MCF 10A (cell line): ENCODE data around the gene HDAC7. TPM values are rescaled to one million over a fixed set of nuclear protein-coding genes. Genes with fewer than 3 reads are reported as not detected.

Source experiments
- BruUV-seq: library from RNA; stranded (reverse); fragments of 400-500 nt; replicated peaks from 2 replicates; lab custom pipeline; 2021; lab: Mats Ljungman, UMichigan
- CTCF ChIA-PET: fragments of 300-600 bp; sonication (Branson Sonifier 250); formaldehyde crosslinking; extraction: SDS; loops from one replicate; lab custom pipeline; 2021; ENCODE audit warnings: antibody characterized with exemption, inconsistent platforms; lab: Yijun Ruan, JAX
- POLR2A ChIA-PET: fragments of 300-600, 350-650 bp; sonication (Branson Sonifier 250); formaldehyde crosslinking; extraction: SDS; loops from one replicate; lab custom pipeline; 2020; ENCODE audit warnings: antibody characterized with exemption, inconsistent platforms; lab: Yijun Ruan, JAX
- DNase-seq: peaks from one replicate; pipeline ENCODE4 v3.0.0-alpha.2; 2018; ENCODE audit not compliant: unreplicated experiment
- H3K27ac Mint-ChIP-seq: one replicate; pipeline ENCODE4 v1.8.0; 2022; ENCODE audit warnings: mild to moderate bottlenecking, low read depth, mixed read lengths; ENCODE audit not compliant: unreplicated experiment
- H3K27me3 Mint-ChIP-seq: one replicate; pipeline ENCODE4 v1.8.0; 2022; ENCODE audit warnings: mixed read lengths; ENCODE audit not compliant: insufficient read depth, unreplicated experiment
- H3K36me3 Mint-ChIP-seq: one replicate; pipeline ENCODE4 v1.8.0; 2022; ENCODE audit warnings: mild to moderate bottlenecking, moderate library complexity, mixed read lengths; ENCODE audit not compliant: insufficient read depth, unreplicated experiment
- H3K4me1 Mint-ChIP-seq: one replicate; pipeline ENCODE4 v1.8.0; 2022; ENCODE audit warnings: mixed read lengths; ENCODE audit not compliant: insufficient read depth, unreplicated experiment
- H3K4me3 Mint-ChIP-seq: one replicate; pipeline ENCODE4 v1.8.0; 2022; ENCODE audit warnings: mild to moderate bottlenecking, moderate library complexity, mixed read lengths; ENCODE audit not compliant: unreplicated experiment
- H3K9me3 Mint-ChIP-seq: one replicate; pipeline ENCODE4 v1.8.0; 2022; ENCODE audit warnings: mixed read lengths; ENCODE audit not compliant: unreplicated experiment
- intact Hi-C: fragments of 100-400 bp; cut with micrococcal nuclease; formaldehyde crosslinking; loops from 2 replicates; pipeline ENCODE4 v1.14.1; 2022
- total RNA-seq: library from RNA; stranded (reverse); gene quantifications from 2 replicates; pipeline ENCODE4 v1.2.3, GENCODE V29; 2022
- TF ChIP-seq, protein P1 (sequence below): fragments of 200-600 bp; IDR thresholded peaks from one replicate; pipeline ENCODE4 v1.8.0; 2022; ENCODE audit warnings: antibody characterized with exemption, mild to moderate bottlenecking; ENCODE audit not compliant: unreplicated experiment

Gene HDAC7
- total RNA-seq, 1 experiment from 2014 or later = 80.1 TPM

DNA sequence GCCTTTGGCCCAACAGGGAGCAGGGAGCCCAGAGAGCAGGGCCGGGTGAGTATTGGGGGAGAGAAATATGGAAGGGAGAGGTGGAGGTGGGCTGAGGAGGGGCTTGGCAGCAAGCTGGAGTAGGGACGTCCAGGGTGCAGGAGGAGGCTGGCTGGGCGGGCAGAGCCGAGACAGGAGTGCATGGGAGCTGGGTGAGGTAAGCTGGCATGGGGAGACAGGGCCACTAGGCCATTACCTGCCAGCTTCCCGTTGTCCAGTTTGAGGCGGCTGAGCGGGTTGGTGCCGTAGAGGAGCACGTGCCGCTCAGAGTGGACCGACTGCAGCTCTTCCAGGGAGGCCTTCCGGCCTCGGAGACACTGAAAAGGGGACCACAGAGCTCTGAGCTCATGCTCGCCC is 28.4 kb downstream of the HDAC7 start:
- Mint-ChIP-seq H3K36me3 (peaks cover 69% of the 10 kb centered on the region), H3K4me3 (no peak overlapping the region), H3K4me1 (no peaks in the 10 kb centered on the region), H3K27ac (no peak overlapping the region), H3K27me3 (no peaks in the 10 kb centered on the region), H3K9me3 (no peaks in the 10 kb centered on the region)
- POLR2A ChIA-PET = interaction anchor here (0.8 kb wide), 1 partner anchor 22 kb away, joined by 3 read pairs; no protein-coding TSS in a partner anchor
- no peak for DNase-seq
- CTCF ChIA-PET = interaction anchor here (0.6 to 38.2 kb wide), 5 partner anchors 12 to 851 kb away, joined by 3 to 622 read pairs (median 15); no protein-coding TSS in a partner anchor
- intact Hi-C loops = no loop called here
- BruUV-seq = no TSS peak
- TF ChIP-seq, protein P1, sequence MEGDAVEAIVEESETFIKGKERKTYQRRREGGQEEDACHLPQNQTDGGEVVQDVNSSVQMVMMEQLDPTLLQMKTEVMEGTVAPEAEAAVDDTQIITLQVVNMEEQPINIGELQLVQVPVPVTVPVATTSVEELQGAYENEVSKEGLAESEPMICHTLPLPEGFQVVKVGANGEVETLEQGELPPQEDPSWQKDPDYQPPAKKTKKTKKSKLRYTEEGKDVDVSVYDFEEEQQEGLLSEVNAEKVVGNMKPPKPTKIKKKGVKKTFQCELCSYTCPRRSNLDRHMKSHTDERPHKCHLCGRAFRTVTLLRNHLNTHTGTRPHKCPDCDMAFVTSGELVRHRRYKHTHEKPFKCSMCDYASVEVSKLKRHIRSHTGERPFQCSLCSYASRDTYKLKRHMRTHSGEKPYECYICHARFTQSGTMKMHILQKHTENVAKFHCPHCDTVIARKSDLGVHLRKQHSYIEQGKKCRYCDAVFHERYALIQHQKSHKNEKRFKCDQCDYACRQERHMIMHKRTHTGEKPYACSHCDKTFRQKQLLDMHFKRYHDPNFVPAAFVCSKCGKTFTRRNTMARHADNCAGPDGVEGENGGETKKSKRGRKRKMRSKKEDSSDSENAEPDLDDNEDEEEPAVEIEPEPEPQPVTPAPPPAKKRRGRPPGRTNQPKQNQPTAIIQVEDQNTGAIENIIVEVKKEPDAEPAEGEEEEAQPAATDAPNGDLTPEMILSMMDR = no peak

- H3K9me3 Mint-ChIP-seq = no peaks in the 10 kb centered on the region
- ChIA-PET CTCF (interaction anchor here (0.6 to 38.2 kb wide), 7 partner anchors 12 to 852 kb away, joined by 3 to 622 read pairs (median 3); no protein-coding TSS in a partner anchor), POLR2A (interaction anchor here (0.8 to 1.8 kb wide), 2 partner anchors 11 to 22 kb away, joined by 3 to 5 read pairs; no protein-coding TSS in a partner anchor)
- H3K27ac Mint-ChIP-seq = no peak overlapping the region
- H3K27me3 Mint-ChIP-seq = no peaks in the 10 kb centered on the region
- H3K36me3 Mint-ChIP-seq = peaks cover 75% of the 10 kb centered on the region
- H3K4me3 Mint-ChIP-seq = no peak overlapping the region
- TF ChIP-seq, protein P1 = no peak
- BruUV-seq = no TSS peak
- H3K4me1 Mint-ChIP-seq = no peaks in the 10 kb centered on the region
- intact Hi-C loops = no loop called here
- DNase-seq = no peak
Measured at GRCh38 chr12:47790676-47791350, 28.9 kb downstream of the HDAC7 start.

GRCh38 chr12:47789712-47790489 is 29.8 kb downstream of the HDAC7 start:
- H3K27ac Mint-ChIP-seq = no peak overlapping the region
- no peak for DNase-seq
- CTCF ChIA-PET = interaction anchor here (0.6 to 38.2 kb wide), 5 partner anchors 11 to 60 kb away, joined by 3 to 622 read pairs (median 15); no protein-coding TSS in a partner anchor
- H3K9me3 Mint-ChIP-seq = no peaks in the 10 kb centered on the region
- H3K4me1 Mint-ChIP-seq = no peaks in the 10 kb centered on the region
- no peak overlapping the region for H3K4me3 Mint-ChIP-seq
- H3K27me3 Mint-ChIP-seq = no peaks in the 10 kb centered on the region
- intact Hi-C loops = no loop called here
- POLR2A ChIA-PET = interaction anchor here (0.8 to 1.8 kb wide), 2 partner anchors 10 to 50 kb away, joined by 3 to 5 read pairs; no protein-coding TSS in a partner anchor
- TF ChIP-seq, protein P1 = no peak
- BruUV-seq = no TSS peak
- H3K36me3 Mint-ChIP-seq = peaks cover 82% of the 10 kb centered on the region

GRCh38 chr12:47789141-47789540 is 30.6 kb downstream of the HDAC7 start:
- H3K36me3 Mint-ChIP-seq = peaks cover 84% of the 10 kb centered on the region
- no TSS peak for BruUV-seq

More at GRCh38 chr12:47789141-47789540, 30.6 kb downstream of the HDAC7 start:
- CTCF ChIA-PET = interaction anchor here (1.1 to 38.2 kb wide), 4 partner anchors 11 to 46 kb away, joined by 3 to 622 read pairs (median 39); no protein-coding TSS in a partner anchor
- intact Hi-C loops = no loop called here
- no peak overlapping the region for H3K27ac Mint-ChIP-seq
- DNase-seq = no peak
- no peak overlapping the region for H3K4me3 Mint-ChIP-seq
- H3K27me3 Mint-ChIP-seq = no peaks in the 10 kb centered on the region
- H3K4me1 Mint-ChIP-seq = no peaks in the 10 kb centered on the region
- POLR2A ChIA-PET = interaction anchor here (0.8 to 1.8 kb wide), 2 partner anchors 9 to 50 kb away, joined by 3 to 5 read pairs; no protein-coding TSS in a partner anchor
- TF ChIP-seq, protein P1 = no peak
- no peaks in the 10 kb centered on the region for H3K9me3 Mint-ChIP-seq
